ENCODE results near the gene SYNGR3. TPM values are rescaled to one million over a fixed set of nuclear protein-coding genes. Genes with fewer than 3 reads are reported as not detected.

Gene SYNGR3
- total and polyA plus RNA-seq, 2 of the 13 experiments (the other 11 are each of a cell fraction or from before 2014, with no cell fraction given), result 0.97 to 5.7 TPM

GRCh38 chr16:1940273-1941161 is 49.3 kb upstream of the SYNGR3 start (continued):
- 0 out of 2 replicates have a peak, but pooled peaks have one; percentile 1 for TF ChIP-seq ZNF362 (CRISPR knock-in tag; IDR thresholded peaks at IDR 0.05; ENCODE audit: borderline replicate concordance)
- TF ChIP-seq JARID2 (CRISPR knock-in tag; IDR thresholded peaks at IDR 0.05; ENCODE audit: insufficient replicate concordance), result no peak
- TF ChIP-seq IKZF5 (CRISPR knock-in tag; IDR thresholded peaks at IDR 0.05), result peak; percentile 47
- no peak for TF ChIP-seq ETV5 (CRISPR knock-in tag; IDR thresholded peaks at IDR 0.05; ENCODE audit: borderline replicate concordance)
- TF ChIP-seq ARID2 (CRISPR knock-in tag; IDR thresholded peaks at IDR 0.05; ENCODE audit: borderline replicate concordance), result peak; percentile 48; the same call in 1 of the 2 replicates
- peak; percentile 88 for TF ChIP-seq MED1 (CRISPR knock-in tag; IDR thresholded peaks at IDR 0.05)
- peak; percentile 91 for TF ChIP-seq ARNTL (CRISPR knock-in tag; IDR thresholded peaks at IDR 0.05)
- no peak; the same call in 1 of the 2 replicates for TF ChIP-seq CTCF (CRISPR knock-in tag; IDR thresholded peaks at IDR 0.05)
- peak; percentile 75 for TF ChIP-seq BCL6 (CRISPR knock-in tag; IDR thresholded peaks at IDR 0.05)
- no peak for TF ChIP-seq ZBTB49 (CRISPR knock-in tag; IDR thresholded peaks at IDR 0.05; ENCODE audit: borderline replicate concordance)
- no peak for TF ChIP-seq RNF219 (CRISPR knock-in tag; IDR thresholded peaks at IDR 0.05)
- no peak for TF ChIP-seq ZSCAN21 (CRISPR knock-in tag; IDR thresholded peaks at IDR 0.05; ENCODE audit: borderline replicate concordance)
- no peak; the same call in 1 of the 2 replicates for TF ChIP-seq ELF1 (CRISPR knock-in tag; IDR thresholded peaks at IDR 0.05)
- TF ChIP-seq ZNF749 (CRISPR knock-in tag; IDR thresholded peaks at IDR 0.05; ENCODE audit: borderline replicate concordance), result no peak
- TF ChIP-seq ZNF644 (CRISPR knock-in tag; IDR thresholded peaks at IDR 0.05; ENCODE audit: low read depth), result peak; percentile 65; the same call in 1 of the 2 replicates

Measured in HepG2 (cell line).